Endothelial cell of umbilical vein (primary cell): Measurements from ENCODE around the gene XXYLT1. TPM values are rescaled to one million over a fixed set of nuclear protein-coding genes. Genes with fewer than 3 reads are reported as not detected.

Source experiments
- BruUV-seq: library from RNA; stranded (reverse); fragments of 400-500 nt; replicated peaks from 2 replicates; lab custom pipeline; 2021; lab: Mats Ljungman, UMichigan
- CTCF ChIA-PET: fragments of 300-600, 350-600 bp; sonication (Branson Sonifier 250); formaldehyde crosslinking; loops from one replicate; lab custom pipeline; 2021; ENCODE audit warnings: antibody characterized with exemption, inconsistent platforms; lab: Charles Lee
- POLR2A ChIA-PET: fragments of 300-600, 350-600 bp; sonication (Branson Sonifier 250); formaldehyde crosslinking; loops from one replicate; lab custom pipeline; 2021; ENCODE audit warnings: antibody characterized with exemption, inconsistent platforms; lab: Charles Lee
- DNase-seq: peaks from one replicate; pipeline ENCODE4 v3.0.0-alpha.2; 2011; ENCODE audit warnings: low read depth, low spot score
- FAIRE-seq: peaks from 2 replicates; lab custom pipeline; 2011; peaks lifted over from hg19 to GRCh38; lab: Jason Lieb, UNC
- H2AFZ ChIP-seq: 2 replicates; pipeline ENCODE4 v1.6.0; 2012; ENCODE audit warnings: low read depth, low read length, control low read depth, inconsistent platforms
- H3K27ac ChIP-seq: 2 replicates; pipeline ENCODE4 v1.5.1; 2011; ENCODE audit warnings: low read depth, mild to moderate bottlenecking, control low read depth, low read length, moderate library complexity; ENCODE audit not compliant: insufficient read depth
- H3K27me3 ChIP-seq, 2 experiments: 2 replicates each; pipeline versions ENCODE4 v1.6.0 to v1.6.1; 2011; ENCODE audit warnings: low read length in 2 of 2, mixed read lengths in 1 of 2; ENCODE audit not compliant: control insufficient read depth in 2 of 2, insufficient read depth in 2 of 2
- H3K36me3 ChIP-seq, 2 experiments: 2 replicates in 1 of 2; 3 replicates in 1 of 2; pipeline ENCODE4 v1.5.1; 2011; ENCODE audit warnings: low read length in 2 of 2, mild to moderate bottlenecking in 1 of 2, moderate library complexity in 1 of 2; ENCODE audit not compliant: control insufficient read depth in 2 of 2, insufficient read depth in 2 of 2; ENCODE audit errors: extremely low read depth in 1 of 2
- H3K4me1 ChIP-seq: 3 replicates; pipeline ENCODE4 v1.5.1; 2011; ENCODE audit warnings: mild to moderate bottlenecking, low read length; ENCODE audit not compliant: control insufficient read depth, insufficient read depth; ENCODE audit errors: extremely low read depth
- H3K4me2 ChIP-seq: 2 replicates; pipeline ENCODE4 v1.6.1; 2011; ENCODE audit warnings: low read length, control low read depth, mixed read lengths; ENCODE audit not compliant: insufficient read depth
- H3K4me3 ChIP-seq, 3 experiments: fragments of 200-600 bp in 1 of 3; sonication (generic), shearing (Covaris generic) in 1 of 3; replicated peaks in 1 of 3; 2 replicates each; pipeline ENCODE4 v1.5.1; 2011 to 2016; ENCODE audit warnings: control low read depth in 3 of 3, low read length in 3 of 3, mild to moderate bottlenecking in 2 of 3, inconsistent platforms in 1 of 3, low read depth in 1 of 3, moderate library complexity in 1 of 3; ENCODE audit not compliant: insufficient read depth in 1 of 3
- H3K79me2 ChIP-seq: 2 replicates; pipeline ENCODE4 v1.6.0; 2012; ENCODE audit warnings: low read length, inconsistent platforms; ENCODE audit not compliant: control insufficient read depth, insufficient read depth
- H3K9ac ChIP-seq: replicated peaks from 2 replicates; pipeline ENCODE3; 2011; ENCODE audit warnings: low read length, control low read depth; ENCODE audit not compliant: insufficient read depth; ENCODE audit errors: extremely low read depth
- H3K9me1 ChIP-seq: replicated peaks from 3 replicates; pipeline ENCODE4 v1.6.0; 2011; ENCODE audit warnings: mild to moderate bottlenecking, low read length; ENCODE audit not compliant: control insufficient read depth, insufficient read depth; ENCODE audit errors: extremely low read depth
- H3K9me3 ChIP-seq: replicated peaks from 2 replicates; pipeline ENCODE4 v1.5.1; 2012; ENCODE audit warnings: low read length, inconsistent platforms; ENCODE audit not compliant: control insufficient read depth, insufficient read depth
- H4K20me1 ChIP-seq: replicated peaks from 2 replicates; pipeline ENCODE3; 2011; ENCODE audit warnings: mild to moderate bottlenecking, low read length; ENCODE audit not compliant: control insufficient read depth, insufficient read depth; ENCODE audit errors: extremely low read depth
- CTCF ChIP-seq, 2 donors: IDR thresholded peaks; 1 replicate in 1 of 2; 2 replicates in 1 of 2; pipeline ENCODE4 v1.5.1; 2011; ENCODE audit warnings: low read length in 2 of 2, mild to moderate bottlenecking in 2 of 2, moderate library complexity in 2 of 2, control low read depth in 1 of 2, inconsistent platforms in 1 of 2, low read depth in 1 of 2; ENCODE audit not compliant: insufficient read depth in 1 of 2; ENCODE audit errors: extremely low read depth in 1 of 2
- EZH2 ChIP-seq: IDR thresholded peaks from 2 replicates; pipeline ENCODE4 v1.6.1; 2012; ENCODE audit warnings: borderline replicate concordance, low read depth, mild to moderate bottlenecking, moderate library complexity, low read length, inconsistent platforms; ENCODE audit not compliant: severe bottlenecking
- FOS ChIP-seq: IDR thresholded peaks from 2 replicates; pipeline ENCODE4 v1.6.1; 2011; ENCODE audit warnings: mild to moderate bottlenecking, low read length, moderate library complexity, borderline replicate concordance; ENCODE audit not compliant: insufficient read depth
- GATA2 ChIP-seq: IDR thresholded peaks from 2 replicates; pipeline ENCODE4 v1.7.0; 2011; ENCODE audit warnings: low read depth, mild to moderate bottlenecking, moderate library complexity, mixed read lengths, low read length; ENCODE audit not compliant: insufficient read length, insufficient read depth
- JUN ChIP-seq: IDR thresholded peaks from 2 replicates; pipeline ENCODE4 v1.6.1; 2011; ENCODE audit warnings: borderline replicate concordance, low read depth; ENCODE audit not compliant: insufficient read length, insufficient read depth
- MAX ChIP-seq: IDR thresholded peaks from 2 replicates; pipeline ENCODE4 v1.6.1; 2011; ENCODE audit not compliant: insufficient read depth, insufficient read length
- MYC ChIP-seq: IDR thresholded peaks from one replicate; pipeline ENCODE4 v1.6.1; 2011; ENCODE audit warnings: mild to moderate bottlenecking, low read depth, low read length
- POLR2A ChIP-seq: IDR thresholded peaks from 2 replicates; pipeline ENCODE4 v1.6.1; 2012; ENCODE audit warnings: low read depth, mild to moderate bottlenecking, control low read depth, low read length
- POLR2AphosphoS5 ChIP-seq: IDR thresholded peaks from 2 replicates; pipeline ENCODE4 v1.6.1; 2012; ENCODE audit warnings: low read depth, mild to moderate bottlenecking, control low read depth, low read length, moderate library complexity; ENCODE audit not compliant: insufficient read depth
- dilution Hi-C: fragments of 300-500 bp; cut with MboI; formaldehyde crosslinking; loops from one replicate; pipeline ENCODE4 v1.15.0; 2019; ENCODE audit warnings: low sequenced_read_pairs; ENCODE audit not compliant: extremely low pct_ligation_motif_present
- intact Hi-C: fragments of 100-400 bp; cut with micrococcal nuclease; formaldehyde crosslinking; loops from one replicate; pipeline ENCODE4 v1.10.0; 2022
- polyA plus RNA-seq, 4 experiments: library from polyadenylated mRNA; depleted of rRNA in 3 of 4; stranded (reverse) in 3 of 4; unstranded in 1 of 4; fragments of >200 nt; gene quantifications; 2 replicates each; pipeline versions ENCODE4 v1.2.1 to v1.2.3, GENCODE V29; 2011 to 2012; ENCODE audit warnings: missing spikeins in 1 of 4
- total RNA-seq: library from RNA; stranded (reverse); gene quantifications from 2 replicates; pipeline ENCODE4 v1.2.3, GENCODE V29; 2021

XXYLT1 gene
- total and polyA plus RNA-seq, 2 donors (not counting 3 experiments of a cell fraction or from before 2014, with no cell fraction given) = 54.4 to 78.1 TPM

GRCh38 chr3:195143221-195143620 is 127.7 kb downstream of the XXYLT1 start:
- Histone ChIP-seq H3K79me2 (peaks cover 3% of the 10 kb centered on the region), H3K4me3 (no peak overlapping the region), H3K9me1 (no peaks in the 10 kb centered on the region), H3K27me3 (no peaks in the 10 kb centered on the region), H3K4me2 (no peak overlapping the region), H3K9ac (no peak overlapping the region), H2AFZ (no peak overlapping the region), H3K9me3 (peaks cover 3% of the 10 kb centered on the region), H3K4me1 (peaks cover 42% of the 10 kb centered on the region), H3K36me3 (no peaks in the 10 kb centered on the region), H4K20me1 (no peaks in the 10 kb centered on the region), H3K27ac (no peak overlapping the region)
- ChIA-PET POLR2A (no interaction called here), CTCF (interaction anchor here (1.2 kb wide), 2 partner anchors 58 to 461 kb away, joined by 3 read pairs; no protein-coding TSS in a partner anchor)
- dilution Hi-C loops = no loop called here
- FAIRE-seq = no peak
- no peak for DNase-seq
- intact Hi-C loops = no loop called here
- TF ChIP-seq JUN = no peak
- TF ChIP-seq MAX = no peak
- no peak for TF ChIP-seq FOS
- TF ChIP-seq EZH2 = no peak
- no peak for TF ChIP-seq CTCF (IDR thresholded peaks at IDR 0.05; ENCODE audit: extremely low read depth in 1 of 2, insufficient read depth in 1 of 2, low read depth in 1 of 2, low read length in 2 of 2)
- TF ChIP-seq MYC = no peak
- TF ChIP-seq POLR2AphosphoS5 = no peak
- TF ChIP-seq POLR2A = no peak
- no peak for TF ChIP-seq GATA2
- BruUV-seq = no TSS peak
